Retinal pigment epithelial cell (primary cell): ENCODE results near the gene MTAP.

ENCODE experiments used
- DNase-seq: peaks from one replicate; pipeline ENCODE4 v3.0.0-alpha.2; 2010; ENCODE audit warnings: low read depth
- H3K4me3 ChIP-seq: 2 replicates; pipeline ENCODE4 v1.5.1; 2011; ENCODE audit warnings: mild to moderate bottlenecking, low read length, control low read depth, moderate library complexity
- TF ChIP-seq, protein P1 (sequence below): conservative IDR thresholded peaks from 2 replicates; pipeline ENCODE4 v1.5.1; 2011; ENCODE audit warnings: low read depth, low read length, control low read depth, inconsistent platforms

MTAP gene

GRCh38 chr9:21828853-21829410 lies 26.5 kb downstream of the MTAP start:
- DNase-seq, result no peak
- TF ChIP-seq, protein P1, sequence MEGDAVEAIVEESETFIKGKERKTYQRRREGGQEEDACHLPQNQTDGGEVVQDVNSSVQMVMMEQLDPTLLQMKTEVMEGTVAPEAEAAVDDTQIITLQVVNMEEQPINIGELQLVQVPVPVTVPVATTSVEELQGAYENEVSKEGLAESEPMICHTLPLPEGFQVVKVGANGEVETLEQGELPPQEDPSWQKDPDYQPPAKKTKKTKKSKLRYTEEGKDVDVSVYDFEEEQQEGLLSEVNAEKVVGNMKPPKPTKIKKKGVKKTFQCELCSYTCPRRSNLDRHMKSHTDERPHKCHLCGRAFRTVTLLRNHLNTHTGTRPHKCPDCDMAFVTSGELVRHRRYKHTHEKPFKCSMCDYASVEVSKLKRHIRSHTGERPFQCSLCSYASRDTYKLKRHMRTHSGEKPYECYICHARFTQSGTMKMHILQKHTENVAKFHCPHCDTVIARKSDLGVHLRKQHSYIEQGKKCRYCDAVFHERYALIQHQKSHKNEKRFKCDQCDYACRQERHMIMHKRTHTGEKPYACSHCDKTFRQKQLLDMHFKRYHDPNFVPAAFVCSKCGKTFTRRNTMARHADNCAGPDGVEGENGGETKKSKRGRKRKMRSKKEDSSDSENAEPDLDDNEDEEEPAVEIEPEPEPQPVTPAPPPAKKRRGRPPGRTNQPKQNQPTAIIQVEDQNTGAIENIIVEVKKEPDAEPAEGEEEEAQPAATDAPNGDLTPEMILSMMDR, result no peak
- no peak overlapping the region for H3K4me3 ChIP-seq

DNA sequence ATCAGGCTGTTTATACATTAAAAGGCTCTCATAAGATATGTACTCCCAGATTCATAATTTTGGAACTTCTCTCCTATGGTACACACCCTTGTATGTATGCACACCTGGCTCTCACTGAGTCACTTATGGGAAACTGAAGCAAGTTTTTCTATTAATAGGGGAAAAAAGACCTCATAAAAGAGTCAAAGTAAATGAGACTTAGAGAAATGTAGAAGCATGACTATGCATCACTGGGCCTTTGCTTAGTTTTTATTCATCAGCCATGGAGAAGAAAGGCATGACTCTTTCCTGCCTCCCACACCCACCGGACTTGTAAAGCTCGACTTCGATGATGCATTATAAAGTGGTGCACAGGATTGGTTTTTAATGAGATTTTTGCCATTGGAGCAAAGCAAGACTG lies 28.2 kb downstream of the MTAP start:
- TF ChIP-seq, protein P1, result no peak
- H3K4me3 ChIP-seq, result no peak overlapping the region
- DNase-seq, result no peak

GRCh38 chr9:21831841-21832509 lies 29.5 kb downstream of the MTAP start:
- no peak for DNase-seq
- TF ChIP-seq, protein P1, result no peak

DNA sequence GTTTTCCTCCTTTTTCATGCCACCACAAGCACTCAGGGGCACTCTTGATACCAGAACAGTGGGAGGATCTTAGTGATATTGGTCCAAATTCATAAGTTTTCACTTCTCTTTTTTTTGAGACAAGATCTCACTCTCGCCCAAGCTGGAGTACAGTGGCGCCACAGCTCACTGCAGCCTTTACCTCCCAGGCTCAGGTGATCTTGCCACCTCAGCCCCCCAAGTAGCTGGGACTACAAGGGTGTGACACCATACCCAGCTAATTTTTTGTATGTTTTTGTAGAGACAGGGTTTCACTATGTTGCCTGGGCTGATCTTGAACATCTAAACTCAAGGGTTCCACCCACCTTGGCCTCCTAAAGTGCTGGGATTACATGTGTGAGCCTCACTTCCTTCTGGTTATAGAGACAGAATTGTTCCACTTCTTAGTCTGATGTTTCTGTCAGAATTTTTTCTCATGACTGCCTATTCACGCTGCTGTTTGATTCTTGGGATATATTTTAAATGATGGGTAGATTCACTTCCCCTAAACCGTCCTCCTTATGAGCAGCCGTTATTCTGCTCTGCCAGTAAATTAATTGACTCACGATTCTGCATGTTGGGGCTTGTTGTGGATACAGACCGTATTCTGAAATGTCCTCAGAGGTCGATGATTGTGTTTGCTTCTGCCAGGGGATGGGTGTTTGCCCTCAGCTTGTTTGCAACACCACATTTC lies 30.8 kb downstream of the MTAP start:
- TF ChIP-seq, protein P1, result no peak
- DNase-seq, result no peak
- H3K4me3 ChIP-seq, result no peak overlapping the region

More at GRCh38 chr9:21831841-21832509, 29.5 kb downstream of the MTAP start:
- no peak overlapping the region for H3K4me3 ChIP-seq

DNA sequence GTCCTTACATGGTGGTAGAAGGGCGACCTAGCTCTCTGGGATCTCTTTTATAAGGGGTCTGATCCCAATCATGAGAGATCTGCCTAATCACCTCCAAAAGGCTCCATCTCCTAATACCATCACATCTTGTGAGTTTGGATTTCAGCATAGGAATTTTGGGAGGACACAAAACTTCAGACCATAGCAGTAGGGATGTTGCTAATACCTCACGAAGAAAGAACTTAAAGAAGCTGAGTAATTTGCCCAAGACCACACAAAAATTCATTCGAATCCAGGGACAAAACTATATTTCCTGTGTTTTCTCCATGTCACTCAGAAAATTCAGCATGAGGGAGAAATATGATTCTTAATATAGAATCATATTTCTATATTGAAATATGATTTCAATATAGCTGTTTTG lies 32.7 kb downstream of the MTAP start:
- DNase-seq, result no peak
- TF ChIP-seq, protein P1, result no peak
- no peak overlapping the region for H3K4me3 ChIP-seq

- H3K4me3 ChIP-seq, result no peak overlapping the region
- TF ChIP-seq, protein P1, result no peak
- peak; percentile 95 for DNase-seq
Observed at GRCh38 chr9:21836437-21837161, 34.2 kb downstream of the MTAP start.
